ENCODE results near the gene CEP164.
"Not testable (repeated sequence)": the region's sequence is repeated elsewhere in the genome, so short reads cannot be mapped to it uniquely, and the experiment has no call there.

The CEP164 gene

DNA sequence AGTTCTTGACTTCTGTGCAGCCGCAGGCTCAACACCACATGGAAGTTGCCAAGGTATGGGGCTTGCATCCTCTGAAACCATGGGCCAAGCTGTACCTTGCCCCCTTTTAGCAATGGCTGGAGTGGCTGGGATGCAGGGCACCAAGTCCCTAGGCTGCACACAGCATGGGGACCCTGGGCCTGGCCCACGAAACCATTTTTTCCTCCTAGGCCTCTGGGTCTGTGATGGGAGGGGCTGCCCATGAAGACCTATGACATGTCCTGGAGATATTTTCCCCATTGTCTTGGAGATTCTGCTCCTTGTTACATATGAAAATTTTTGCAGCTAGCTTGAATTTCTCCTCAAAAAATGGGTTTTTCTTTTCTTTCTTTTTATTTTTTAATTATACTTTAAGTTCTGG is 71.0 kb downstream of the CEP164 start:
- DNase-seq: not testable (repeated sequence)

DNA sequence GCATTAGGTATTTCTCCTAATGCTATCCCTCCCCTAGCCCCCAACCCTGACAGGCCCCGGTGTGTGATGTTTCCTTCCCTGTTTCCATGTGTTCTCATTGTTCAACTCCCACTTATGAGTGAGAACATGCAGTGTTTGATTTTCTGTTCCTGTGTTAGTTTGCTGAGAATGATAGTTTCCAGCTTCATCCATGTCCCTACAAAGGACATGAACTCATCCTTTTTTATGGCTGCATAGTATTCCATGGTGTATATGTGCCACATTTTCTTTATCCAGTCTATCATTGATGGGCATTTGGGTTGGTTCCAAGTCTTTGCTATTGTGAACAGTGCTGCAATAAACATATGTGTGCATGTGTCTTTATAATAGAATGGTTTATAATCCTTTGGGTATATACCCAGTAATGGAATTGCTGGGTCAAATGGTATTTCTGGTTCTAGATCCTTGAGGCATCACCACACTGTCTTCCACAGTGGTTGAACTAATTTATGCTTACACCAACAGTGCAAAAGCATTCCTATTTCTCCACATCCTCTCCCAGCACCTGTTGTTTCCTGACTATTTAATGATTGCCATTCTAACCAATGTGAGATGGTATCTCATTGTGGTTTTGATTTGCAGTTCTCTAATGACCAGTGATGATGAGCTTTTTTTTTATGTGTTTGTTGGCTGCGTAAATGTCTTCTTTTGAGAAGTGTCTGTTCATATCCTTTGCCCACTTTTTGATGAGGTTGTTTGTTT is 71.6 kb downstream of the CEP164 start:
- not testable (repeated sequence) for DNase-seq

DNA sequence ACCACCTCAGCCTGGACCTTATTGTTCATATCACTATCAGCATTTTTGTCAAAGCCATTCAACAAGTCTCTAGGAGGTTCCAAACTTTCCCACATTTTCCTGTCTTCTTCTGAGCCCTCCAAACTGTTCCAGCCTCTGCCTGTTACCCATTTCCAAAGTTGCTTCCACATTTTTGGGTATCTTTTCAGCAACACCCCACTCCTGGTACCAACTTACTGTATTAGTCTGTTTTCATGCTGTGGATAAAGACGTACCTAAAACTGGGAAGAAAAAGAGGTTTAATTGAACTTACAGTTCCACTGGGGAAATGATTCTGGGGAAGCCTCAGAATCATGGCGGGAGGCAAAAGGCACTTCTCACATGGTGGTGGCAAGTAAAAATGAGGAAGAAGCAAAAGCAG is 78.2 kb downstream of the CEP164 start:
- DNase-seq: not testable (repeated sequence)

DNA sequence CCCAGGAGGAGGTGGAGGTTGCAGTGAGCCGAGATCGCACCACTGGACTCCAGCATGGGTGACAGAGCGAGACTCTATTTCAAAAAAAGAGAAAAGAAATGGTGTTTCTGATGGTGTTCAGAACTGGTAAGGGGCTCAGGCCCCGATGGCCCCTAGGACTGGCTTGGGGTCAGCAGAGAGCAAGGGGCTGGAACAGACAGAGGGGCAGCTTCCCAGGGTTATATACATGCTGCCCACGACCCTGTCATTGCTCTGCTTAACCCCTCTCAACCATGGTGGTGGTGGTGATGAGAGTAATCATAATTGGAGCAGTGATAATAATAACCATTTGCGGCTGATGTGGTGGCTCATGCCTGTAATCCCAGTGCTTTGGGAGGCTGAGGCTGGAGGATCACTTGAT is 79.4 kb downstream of the CEP164 start:
- no peak for DNase-seq

DNA sequence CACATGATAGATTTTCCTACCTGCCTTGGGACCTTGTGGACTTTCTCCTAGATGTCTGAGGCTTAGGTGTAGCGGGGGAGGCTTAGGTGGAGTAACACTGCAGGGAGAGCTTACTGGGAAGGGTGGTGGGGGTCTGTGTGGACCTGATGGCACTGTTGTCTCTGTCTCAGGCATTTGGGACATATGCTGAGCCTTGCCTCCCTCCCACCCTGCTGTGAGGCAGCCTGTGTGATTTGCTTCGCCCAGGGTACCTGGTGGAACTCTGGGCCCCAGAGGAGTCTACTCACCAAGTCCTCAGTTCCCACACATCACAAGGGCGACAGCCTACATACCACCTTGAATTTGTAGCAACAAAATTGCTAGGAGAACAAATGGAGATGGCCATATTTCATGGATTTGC is 80.7 kb downstream of the CEP164 start:
- no peak for DNase-seq

DNA sequence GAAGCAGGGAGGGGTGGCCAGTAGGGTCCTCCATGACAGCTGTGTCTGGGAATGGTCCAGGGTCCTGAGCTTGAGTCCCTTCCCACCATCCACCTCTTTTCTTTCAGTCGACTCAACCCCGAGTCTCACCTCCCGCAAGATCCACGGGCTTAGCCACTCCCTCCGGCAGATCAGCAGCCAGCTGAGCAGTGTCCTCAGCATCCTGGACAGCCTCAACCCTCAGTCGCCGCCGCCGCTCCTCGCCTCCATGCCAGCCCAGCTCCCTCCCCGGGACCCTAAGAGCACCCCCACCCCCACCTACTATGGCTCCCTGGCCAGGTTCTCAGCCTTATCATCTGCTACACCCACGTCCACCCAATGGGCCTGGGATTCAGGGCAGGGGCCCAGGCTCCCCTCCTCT is 81.9 kb downstream of the CEP164 start:
- DNase-seq: no peak

DNA sequence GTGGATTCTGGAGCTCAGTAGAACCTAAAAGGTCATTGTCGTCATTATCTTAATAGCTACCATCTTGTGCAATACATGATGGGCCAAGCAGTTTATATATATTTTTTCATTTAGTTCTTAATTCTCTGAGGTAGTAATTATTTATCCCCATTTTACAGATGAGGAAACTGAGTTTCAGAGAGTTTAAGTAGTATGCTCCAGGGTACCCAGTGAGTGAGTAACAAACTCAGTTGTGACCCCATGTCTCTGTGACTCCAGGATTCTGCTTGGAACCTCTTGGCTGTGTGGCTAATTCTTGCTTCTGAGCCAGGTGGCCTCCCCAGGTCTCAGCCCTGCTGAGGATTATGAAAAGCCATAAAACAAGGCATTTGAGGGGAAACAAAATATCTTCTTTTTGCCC is 82.6 kb downstream of the CEP164 start:
- DNase-seq: no peak

DNA sequence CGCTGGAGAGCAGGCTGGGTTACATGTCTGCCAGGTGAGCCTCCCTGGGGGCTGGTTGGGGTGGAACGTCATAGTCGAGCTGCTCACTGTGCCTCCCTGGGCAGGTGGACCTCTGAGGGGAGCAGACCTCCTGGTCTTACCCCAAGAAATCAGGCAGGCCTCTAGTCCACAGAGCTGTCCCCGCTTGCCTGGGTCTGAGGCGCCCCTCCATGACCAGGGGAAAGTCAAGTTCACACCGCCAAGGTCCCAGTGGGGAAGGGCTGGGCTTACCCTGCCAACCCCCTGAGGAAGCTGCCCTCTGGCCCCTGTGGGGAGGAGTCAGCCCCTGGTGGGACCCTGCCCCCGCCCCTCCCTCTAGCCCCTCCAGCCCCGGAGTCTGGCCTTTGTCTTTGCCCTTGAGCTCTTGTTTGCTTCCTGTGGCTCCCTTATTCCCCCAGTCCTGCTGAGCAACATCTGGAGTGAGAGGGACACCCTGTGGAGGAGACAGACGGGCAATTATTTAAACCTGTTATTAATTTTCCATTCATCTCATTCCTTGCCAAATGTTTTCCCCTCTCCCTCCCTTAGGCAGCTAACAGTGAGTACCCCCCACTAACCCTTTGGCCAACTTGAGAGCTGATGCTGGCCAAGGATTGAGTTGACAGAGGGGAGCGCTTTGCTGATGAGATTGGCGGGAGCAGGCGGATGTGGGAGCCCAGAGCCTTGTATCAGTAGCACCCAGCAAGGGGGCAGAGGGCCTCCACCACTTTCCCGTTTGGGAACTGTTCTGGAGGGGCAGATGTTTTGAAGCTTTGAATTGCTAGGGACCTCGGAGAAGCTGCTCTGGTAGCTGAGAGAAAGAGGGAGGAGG is 83.4 kb downstream of the CEP164 start:
- DNase-seq: no peak

DNA sequence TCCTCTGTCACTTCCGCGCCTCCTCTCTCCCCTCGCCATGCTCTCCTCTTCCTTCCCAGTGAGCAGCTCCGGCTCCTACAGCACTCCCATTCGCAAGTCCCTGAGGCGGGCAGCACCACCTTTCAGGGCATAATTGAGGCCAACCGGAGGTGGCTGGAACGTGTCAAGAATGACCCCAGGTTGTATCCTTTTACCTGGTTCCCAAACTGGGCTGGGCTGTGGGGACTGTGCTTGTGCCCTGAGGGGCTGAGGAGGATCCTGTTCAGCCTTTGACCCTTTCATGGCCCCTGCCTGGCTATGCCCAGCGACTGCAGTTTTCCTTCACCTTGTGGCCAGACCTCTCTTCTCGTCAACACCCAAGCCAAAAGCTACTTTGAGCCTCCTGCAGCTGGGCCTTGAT is 84.1 kb downstream of the CEP164 start:
- no peak for DNase-seq

DNA sequence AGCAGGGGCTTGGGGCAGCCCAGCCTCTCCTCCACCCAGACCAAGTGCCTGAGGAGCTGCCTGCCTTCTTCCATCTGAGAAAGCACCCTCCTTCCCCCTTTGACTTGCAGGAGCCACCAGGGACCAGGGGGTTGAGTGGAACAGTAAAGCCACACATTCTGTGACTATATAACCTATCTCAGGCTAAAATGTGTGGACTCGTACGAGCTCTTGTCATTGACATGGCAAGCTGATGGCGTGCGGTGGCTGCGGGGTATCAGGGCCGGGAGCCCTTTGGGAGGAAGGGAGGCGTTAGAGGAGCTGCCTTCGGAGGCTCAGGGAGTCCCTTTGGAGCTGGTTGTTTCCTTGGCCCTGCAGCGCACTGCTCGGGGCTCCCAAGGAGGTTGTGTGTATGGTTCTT is 84.5 kb downstream of the CEP164 start:
- DNase-seq: no peak

DNA sequence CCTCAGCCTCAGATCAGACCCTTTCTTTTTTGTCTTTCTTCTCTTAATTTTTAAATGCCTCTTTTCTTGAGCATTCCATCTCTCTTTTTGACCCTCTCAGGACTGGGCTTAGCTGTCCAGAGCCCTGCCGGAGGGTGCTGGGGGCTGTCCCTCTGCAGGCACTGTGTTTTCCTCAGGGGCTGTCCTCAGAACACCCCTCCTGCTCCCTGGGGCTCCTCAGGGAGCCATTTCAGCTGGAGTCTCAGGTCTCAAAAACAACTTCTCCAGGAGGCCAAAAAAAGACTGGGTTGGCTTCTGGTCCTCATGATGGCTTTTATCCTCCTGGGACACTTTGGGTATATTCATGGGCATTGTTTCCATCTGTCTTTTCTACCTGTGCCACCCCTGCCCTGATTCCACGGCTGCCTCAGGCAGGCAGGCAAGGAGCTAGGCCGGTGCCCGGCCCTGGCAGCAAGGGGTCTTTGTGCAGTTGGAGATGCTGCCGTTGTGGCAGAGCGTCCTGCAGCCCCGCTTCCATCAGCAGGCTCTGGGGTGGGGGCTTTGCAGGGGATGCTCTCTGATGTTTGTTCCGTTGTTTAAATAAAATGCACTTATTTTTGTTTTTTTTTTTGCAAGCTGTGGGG is 85.1 kb downstream of the CEP164 start:
- DNase-seq: no peak

DNA sequence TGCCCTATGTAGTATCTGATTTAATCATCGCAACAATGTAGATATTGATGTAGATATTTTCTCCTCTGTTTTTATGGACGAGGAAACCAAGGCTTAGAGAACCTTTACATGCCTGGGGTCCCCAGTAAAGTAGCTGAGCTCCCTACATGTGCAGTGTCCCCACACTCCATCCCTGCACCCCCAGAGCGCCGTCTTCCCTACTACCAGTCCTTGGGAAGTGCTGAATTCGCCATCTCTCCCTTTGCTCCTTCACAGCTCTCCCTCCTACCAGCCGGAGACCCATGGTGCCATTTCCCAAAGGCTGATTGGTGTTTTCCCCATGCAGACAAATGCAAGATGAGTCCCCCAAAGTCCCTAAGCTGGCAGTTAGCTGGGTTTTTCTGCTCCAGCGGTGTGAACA is 86.0 kb downstream of the CEP164 start:
- no peak for DNase-seq

DNA sequence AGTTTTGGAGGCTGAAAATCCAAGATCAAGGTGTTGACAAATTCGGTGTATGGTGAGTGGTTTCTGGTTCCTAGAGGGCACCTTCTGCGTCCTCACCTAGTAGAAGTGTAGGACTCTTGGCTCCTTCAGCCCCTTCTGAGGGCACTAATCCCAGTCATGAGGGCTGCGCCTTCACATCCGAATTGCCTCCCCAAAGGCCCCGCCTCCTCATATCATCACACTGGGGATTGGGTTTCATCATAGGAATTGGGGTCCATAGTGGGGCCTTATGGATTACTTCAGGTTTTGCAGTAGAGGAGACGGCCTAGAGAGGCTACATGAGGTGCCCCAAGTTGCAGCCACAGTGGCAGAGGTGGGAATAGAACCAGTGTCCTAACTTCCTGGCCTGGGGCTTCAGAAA is 87.1 kb downstream of the CEP164 start:
- DNase-seq: no peak

DNA sequence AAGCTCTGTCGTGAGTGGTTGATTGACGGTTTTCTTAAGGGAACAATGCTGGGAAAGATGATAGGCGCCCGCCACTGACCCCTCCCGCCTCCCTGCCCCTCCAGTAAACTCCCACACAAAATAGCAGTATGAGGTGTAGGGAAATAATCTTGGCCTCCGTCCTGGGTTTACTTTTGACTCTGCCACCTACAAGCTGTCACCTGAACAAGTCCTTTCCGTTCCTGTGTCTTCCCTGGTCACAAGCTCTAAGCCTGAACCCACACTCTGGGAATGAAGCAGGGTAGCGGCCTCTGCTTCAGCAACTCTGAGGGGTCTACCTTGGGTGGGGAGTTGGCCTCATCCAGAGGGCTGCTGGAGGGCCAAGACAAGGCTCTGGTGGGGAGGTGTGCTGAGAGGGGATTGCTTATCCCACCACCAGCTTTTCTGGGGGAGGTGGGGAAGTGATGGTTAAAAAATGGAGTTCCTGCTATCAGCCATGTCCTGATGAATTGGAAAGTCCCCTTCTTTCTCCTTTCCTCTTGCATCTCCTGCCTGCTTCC is 87.8 kb downstream of the CEP164 start:
- DNase-seq: no peak

DNA sequence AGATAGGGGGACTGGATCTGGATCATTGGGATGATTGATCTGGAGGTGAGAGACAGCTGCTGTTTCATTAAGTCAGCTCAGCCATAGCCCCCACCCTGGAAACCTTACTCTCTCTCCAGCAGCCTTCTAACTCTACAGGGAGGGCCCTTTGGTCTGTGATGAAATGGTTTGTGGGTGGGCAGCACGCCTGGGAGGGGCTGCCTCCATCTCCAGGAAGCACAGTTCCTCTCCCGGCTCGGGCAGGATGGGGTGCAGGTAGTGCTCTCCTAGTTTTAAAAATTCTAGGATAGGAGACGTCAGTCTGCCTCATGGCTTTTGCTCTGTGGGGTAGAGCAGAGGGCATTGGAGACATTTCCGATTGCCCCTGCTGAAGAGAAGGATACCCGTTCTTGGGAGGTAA is 89.7 kb downstream of the CEP164 start:
- DNase-seq: no peak

DNA sequence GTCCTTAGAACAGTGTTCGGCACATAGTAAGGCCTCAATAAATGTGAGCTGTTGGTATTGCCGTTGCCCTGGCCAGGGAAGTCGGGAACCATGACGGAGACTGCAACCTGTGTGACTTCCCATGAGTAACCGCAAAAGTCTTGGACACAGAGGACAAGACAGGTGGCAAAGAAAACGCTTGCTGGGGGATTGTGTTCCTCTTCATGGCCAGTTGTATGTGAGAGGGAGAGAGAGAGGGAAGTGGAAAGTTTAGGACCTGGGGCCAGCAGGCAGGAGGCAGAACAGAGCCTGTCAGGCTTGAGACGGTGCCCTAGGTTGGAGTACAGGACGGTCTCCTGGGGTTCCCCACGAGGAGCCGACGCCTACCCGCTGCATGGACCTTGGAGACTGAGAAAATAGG is 90.2 kb downstream of the CEP164 start:
- DNase-seq: no peak

DNA sequence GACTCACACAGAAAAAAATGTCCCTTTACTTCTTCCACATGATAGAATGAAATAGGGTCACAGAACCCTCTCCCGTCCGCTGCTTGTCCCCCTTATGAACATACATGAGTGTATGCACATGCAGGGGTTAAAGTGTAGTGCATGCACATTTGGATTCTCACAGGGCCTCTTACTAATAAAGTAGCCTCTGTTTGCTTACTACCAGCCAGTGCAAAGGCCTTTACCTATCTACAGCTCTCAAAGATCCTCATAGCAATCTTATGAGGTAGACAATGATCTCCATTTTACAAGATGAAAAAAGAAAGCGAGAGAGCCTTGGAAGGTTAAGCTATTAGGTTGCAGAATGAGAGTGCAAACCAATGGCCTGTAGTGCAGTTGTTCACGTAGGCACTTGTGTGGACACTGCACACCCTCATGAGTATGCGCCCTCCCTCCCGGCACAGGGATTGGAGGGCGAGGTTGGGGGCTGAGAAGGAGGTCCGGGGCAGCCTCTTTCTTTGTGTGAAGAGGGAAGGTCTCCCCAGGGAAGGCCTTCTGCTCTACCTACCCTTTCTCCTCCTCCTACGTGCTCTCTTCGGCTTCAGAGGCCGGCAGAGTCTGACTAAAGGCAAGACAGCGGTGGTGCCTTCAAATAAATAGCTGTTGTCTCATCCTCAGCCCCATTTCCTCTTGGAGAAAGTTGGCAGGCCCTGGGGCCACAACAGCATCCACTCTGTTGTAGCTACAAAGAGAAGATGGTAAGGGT is 91.3 kb downstream of the CEP164 start:
- no peak for DNase-seq

DNA sequence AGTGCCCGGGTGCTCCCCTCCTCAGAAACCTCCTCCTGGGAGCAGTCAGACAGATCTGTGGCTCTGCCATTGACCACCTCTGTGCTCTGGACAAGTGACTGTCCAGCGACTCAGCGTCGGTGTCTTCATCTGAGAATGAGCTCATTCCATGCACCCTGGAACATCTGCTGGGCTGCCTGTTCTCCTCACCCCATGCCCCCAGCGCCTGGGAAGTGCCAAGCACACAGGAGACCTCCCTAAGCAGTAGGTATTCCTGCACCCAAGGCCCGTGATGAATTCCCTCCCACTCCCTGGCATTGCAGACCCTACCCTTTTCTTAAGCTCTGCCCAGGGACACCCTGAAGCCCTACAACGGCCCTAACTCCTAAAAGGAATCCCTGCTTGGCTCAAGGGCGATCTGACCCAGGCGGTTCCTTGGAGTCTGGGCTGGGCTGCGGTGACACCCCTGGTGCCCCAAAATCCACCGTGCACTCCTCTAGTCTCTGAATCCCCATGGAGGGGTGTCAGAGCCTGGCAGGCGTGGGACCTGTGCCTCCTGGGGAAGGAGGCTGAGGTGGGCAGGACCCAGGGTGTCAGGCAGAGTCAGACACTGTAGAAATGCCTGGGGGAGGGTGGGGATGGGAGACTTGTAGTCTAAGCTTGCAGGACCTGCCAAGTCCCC is 92.0 kb downstream of the CEP164 start:
- no peak for DNase-seq

DNA sequence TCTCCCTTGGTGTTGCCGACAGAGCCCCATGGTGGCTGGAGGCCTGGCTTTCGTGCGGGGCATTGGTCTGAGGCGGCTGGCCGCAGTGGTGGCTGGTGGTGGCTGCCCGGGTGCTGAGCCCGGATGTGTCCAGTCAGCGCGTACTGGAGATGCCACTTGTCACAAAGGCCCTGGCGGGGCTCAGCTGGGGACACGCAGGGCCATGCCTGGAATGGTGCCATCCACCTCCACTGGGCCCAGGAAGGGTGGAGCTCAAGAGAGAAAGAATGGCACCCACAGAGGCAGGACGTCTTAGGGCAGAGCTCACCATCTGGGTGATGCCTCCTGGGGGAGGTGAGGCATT is 92.5 kb downstream of the CEP164 start:
- no peak for DNase-seq

DNA sequence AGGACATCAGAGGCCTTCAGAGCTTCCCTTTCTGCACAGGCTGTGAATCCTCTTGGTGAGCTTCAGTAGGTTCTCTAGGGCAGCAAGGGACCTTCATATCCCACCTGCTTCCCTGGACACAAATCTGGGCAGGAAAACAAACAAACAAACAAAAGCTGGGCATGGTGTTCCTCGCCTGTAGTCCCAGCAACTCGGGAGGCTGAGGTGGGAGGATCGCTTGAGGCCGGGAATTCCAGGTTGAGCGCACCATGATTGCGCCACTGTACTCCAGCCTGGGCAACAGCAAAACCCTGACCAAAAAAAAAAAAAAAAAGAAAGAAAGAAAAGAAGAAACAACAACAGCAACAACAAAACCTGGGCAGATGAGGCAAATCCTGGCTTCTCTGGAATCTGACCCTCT is 92.9 kb downstream of the CEP164 start:
- no peak for DNase-seq

DNA sequence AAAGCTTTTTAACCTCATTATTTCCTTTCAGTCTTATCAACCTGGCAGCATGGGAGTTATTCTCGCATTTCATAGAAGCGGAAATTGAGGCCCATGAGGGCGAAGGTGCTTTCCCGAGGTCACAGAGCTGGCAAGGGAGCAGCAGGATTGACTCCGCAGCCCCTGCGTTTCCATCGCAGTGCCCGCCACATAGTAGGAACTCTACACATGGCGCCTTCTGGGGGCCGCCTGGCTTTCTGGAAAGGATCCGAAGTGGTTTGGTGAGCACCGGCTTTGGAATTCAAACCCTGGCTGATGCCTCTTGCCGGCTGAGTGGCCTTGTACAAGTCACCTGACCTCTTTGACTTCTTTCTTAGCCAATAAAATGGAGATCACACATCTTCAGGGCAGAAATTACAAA is 93.4 kb downstream of the CEP164 start:
- DNase-seq: no peak

DNA sequence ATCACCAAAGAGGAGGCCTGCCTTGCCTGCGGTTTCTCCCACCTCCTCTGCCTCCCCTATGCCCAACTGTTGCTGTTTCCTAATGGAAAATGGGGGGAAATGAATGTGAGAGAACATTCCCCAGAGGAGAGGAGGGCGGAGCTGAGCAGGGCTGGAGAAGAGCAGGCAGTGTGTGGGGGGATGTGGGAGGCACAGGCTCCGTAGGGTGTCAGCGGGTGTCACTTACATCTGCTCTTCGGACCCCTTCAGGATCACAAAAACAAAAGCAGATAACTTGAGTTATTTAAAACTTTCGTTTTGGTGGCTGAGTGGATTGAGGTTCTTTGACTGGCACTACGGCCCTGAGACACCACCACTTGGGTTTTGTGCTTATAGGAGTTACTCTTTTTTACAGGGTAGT is 93.8 kb downstream of the CEP164 start:
- DNase-seq: no peak

Measured in right hindlimb (tissue), 1 donor.